Measurements from ENCODE around the gene PANK4.
"Not testable (repeated sequence)": the region's sequence is repeated elsewhere in the genome, so short reads cannot be mapped to it uniquely, and the experiment has no call there.

The PANK4 gene

GRCh38 chr1:2558420-2558819 lies 32.0 kb upstream of the PANK4 start:
- no peak for DNase-seq

DNA sequence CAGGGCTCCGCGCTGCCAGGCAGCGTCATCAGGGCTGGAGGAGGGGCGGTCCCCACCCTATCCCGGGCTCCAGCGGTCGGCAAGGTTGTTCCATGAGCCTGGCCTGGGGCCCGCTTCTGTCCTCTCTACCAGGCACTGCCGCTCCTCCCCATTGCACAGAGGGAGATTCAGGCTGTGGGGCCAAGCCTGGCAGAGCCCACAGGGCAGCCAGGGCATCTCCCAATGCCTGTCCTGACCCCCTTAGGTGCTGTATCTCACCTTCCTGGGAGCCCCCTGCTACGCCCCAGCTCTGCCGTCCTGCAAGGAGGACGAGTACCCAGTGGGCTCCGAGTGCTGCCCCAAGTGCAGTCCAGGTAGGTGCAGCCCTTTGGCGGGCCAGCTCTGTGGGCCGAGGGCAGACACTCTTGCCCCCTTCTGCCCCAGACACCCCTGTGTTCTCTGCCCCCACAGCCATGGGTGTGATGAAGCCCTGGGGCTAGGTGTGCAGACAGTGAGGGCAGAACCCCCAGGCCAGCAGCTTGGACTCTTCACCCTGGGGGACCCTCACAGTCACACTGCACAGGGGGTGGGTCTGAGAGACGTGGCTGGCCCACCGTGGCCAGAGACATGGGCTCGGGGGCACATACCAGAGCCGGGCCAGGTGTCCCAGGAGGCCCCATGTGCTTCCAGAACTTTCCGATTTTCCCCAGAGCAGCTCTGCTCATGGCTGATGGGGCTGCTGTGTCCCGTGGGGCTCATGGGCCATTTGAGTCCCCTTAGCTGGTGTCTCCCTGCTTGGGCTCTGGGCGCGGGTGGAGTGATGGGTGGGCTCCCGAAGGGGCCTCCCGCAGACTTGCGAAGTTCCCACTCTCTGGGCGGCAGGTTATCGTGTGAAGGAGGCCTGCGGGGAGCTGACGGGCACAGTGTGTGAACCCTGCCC lies 31.3 kb upstream of the PANK4 start:
- DNase-seq = no peak

GRCh38 chr1:2556678-2557481 lies 30.5 kb upstream of the PANK4 start:
- DNase-seq = peak; percentile 52

DNA sequence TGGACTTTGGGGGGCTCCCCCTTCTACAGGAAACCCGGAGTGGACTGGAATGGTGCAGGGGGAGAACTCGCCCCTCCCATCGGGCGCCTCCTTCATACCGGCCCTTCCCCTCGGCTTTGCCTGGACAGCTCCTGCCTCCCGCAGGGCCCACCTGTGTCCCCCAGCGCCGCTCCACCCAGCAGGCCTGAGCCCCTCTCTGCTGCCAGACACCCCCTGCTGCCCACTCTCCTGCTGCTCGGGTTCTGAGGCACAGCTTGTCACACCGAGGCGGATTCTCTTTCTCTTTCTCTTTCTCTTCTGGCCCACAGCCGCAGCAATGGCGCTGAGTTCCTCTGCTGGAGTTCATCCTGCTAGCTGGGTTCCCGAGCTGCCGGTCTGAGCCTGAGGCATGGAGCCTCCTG lies 29.9 kb upstream of the PANK4 start, which contains the start of gene TNFRSF14:
TNFRSF14 (plus strand) TSS at position 95 of the 401 bp plus-strand sequence; CDS start at position 389, 294 bp downstream.
- DNase-seq = peak; percentile 68

DNA sequence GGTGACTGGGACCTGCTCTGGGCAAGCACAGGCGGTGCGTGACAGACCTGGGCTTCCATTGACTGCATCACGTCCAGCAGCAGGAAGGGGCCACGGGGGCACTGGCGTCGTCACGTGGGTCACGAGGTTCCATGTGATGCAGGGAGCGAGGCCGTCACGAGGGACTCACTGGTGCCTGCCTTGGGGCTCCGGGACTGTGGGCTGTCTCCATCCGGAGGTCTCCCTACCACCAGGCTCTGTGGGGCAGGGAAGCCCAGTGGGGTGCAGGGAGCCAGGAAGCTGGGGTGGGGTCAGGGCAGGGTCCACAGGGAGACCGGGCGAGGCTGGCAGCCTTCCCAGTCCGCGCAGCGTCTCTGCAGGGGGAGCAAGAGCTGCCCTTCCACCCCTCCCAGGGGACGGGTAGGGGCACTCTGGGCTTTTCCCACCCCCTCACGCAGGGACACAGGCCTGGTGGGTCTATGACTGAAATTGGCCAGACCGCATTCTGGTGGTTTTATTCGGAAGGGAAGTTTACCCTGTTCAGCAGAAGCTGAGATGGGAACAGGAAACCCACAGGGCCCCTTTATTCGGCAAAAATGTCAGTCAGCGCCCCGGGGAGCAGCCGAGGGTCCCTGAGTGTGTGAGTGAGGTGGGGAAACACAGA lies 29.4 kb upstream of the PANK4 start:
- peak; percentile 76 for DNase-seq

DNA sequence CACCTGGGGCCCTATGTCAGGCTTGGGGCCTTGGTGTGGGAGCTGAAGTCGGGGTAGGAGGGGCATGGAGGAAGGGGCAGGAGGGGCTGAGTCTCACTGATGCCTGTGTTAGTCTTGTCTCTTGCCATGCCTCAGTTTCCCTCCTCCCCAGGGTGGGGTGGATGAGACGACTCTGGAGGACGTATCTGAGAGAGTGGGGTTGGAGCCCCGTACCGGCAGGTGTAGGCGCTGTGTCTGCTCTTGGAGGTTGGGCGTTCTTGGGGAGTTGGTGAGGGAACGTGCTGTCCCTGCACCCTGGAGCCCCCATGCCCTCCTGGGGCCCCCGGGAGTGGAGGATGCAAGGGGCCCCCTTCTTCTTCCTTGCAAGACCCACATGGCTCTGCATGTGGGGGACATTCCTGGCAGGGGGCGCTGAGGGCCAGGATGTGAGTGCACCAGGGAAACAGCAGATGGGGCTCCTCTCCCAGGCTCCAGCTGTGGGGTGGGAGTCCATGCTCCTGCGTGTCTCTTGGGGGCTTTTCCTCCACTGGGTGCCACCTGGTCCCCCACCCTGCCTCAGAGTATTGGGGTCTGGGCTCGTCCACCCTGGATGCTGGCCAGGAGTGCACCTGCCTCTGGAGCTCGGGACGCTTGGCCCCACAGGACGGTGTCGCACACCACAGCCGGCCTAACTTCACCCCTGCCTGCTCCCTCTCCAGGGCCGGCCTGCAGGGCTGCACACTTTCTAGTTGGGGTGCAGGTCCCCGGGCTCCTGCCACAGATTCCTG lies 28.4 kb upstream of the PANK4 start:
- no peak for DNase-seq

- DNase-seq = no peak
Measured at GRCh38 chr1:2553871-2554620, 27.6 kb upstream of the PANK4 start.

- DNase-seq = not testable (repeated sequence)
Measured at GRCh38 chr1:2553076-2553475, 26.7 kb upstream of the PANK4 start.

DNA sequence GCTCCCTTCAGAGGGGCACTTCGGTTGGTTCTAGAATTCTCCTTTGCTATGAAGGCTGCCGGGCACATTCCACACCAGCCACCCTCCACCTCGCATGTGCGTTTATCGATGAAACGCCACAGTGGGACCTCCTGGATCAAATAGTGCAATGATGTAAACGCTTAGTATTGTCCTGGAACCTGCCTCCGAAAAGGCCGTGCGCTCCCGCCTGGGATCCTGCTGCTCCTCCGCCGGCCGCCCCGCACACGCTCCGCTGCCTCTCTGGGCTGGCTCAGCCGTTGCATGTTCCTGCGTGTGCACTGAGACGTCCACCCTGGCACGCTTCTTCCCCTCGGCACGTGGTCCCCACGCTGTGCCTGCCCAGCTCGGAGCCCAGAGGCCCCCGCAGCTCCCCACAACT lies 25.8 kb upstream of the PANK4 start:
- no peak for DNase-seq

DNA sequence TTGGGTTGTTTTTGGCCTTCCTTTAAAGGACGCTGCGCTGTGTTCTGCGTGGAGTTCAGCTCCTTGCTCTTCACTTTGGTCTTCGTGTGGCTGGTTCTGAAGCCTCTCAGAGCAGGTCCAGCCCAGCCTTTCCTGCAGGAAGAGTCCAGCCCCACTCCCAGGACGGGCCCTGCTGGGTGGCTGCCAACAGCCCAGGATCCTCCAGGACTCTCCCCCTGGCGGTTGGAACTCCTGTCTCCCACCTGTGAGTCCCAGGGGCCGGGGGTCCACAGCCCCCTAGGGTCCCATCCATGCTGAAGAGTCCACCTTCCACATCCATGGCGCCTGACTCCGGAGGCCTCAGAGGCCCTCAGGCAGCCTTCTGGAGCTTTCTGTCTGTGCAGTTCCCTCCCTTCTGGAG lies 25.1 kb upstream of the PANK4 start:
- not testable (repeated sequence) for DNase-seq

DNA sequence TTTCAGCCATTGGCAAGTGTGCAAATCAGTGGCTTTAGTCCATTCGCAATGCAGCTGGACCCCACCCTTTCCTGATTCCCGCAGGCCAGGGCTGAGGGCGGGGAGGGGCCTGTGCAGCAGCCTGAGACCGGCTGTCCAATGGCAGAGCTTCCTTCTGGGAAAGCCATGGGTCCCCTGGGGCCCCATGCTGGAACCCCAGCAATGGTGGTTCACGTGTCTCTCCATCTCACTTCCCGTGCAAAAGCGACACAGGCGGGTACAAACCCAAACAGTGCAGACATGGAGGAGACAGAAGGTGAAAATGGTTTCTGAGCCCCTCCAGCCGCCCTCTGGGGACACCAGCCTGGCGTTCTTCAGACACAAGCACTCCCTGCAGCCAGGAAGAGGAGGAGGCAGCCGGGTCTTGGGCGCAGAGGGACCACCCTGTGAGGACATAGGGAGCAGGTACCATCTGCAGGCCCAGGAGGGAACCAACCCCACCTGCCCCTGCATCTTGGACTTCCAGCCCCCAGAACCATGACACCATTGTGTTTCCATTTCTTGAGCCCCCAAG lies 24.0 kb upstream of the PANK4 start:
- not testable (repeated sequence) for DNase-seq

- not testable (repeated sequence) for DNase-seq
Measured at GRCh38 chr1:2549367-2550029, 23.1 kb upstream of the PANK4 start.

GRCh38 chr1:2548068-2548589 lies 21.7 kb upstream of the PANK4 start:
- peak; percentile 93 for DNase-seq

GRCh38 chr1:2547210-2548067 lies 21.0 kb upstream of the PANK4 start:
- peak; percentile 72 for DNase-seq

- peak; percentile 97 for DNase-seq
Measured at GRCh38 chr1:2546515-2547209, 20.3 kb upstream of the PANK4 start.

DNA sequence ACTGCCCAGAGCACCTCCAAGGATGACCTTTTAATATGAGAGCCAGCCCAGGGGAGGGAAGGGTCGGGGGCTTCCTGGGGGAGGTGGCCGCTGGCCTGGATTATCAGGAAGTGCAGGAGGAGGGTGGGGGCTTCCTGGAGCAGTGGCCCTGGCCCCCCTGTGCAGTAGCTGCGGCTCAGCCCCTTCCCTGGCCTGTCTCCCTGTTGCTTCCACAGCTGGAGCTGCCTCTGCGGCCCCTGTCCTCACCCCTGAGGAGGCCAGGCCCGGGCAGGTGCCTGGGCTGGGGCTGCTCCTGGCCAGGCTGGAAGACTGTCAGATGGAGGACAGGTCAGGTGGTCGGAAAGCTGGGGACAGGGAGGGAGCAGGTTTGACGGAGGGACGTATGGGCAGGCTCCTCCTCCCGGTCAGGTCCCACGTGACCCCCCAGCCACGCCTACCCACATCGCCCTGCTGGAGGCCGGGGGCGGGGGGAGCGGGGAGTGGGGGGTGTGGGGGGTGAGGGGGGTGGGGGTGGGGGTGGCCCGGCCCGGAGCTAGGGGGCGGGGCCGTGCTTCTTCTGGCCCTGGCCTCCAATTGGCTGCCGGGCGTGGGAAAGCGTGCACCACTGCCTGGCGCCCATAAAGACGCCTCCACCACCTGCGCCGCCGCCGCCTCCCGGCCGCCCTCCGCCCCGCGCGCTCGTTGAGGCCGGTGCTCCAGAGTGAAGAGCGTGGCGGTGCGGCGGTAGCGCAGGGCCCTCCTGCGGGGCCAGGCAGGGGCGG lies 19.5 kb upstream of the PANK4 start:
- DNase-seq = peak; percentile 97

GRCh38 chr1:2544875-2545640 lies 18.7 kb upstream of the PANK4 start:
- no peak for DNase-seq

Data from DMS53 (cell line).